H1 (cell line): ENCODE data around the gene UBE2K. TPM values are rescaled to one million over a fixed set of nuclear protein-coding genes. Genes with fewer than 3 reads are reported as not detected.

Experiments used
- CREB1 ChIP-seq: IDR thresholded peaks from 2 replicates; pipeline ENCODE4 v1.6.1; 2012; ENCODE audit warnings: inconsistent platforms
- MAFK ChIP-seq: IDR thresholded peaks from 2 replicates; pipeline ENCODE4 v1.6.1; 2012; ENCODE audit warnings: low read depth, mild to moderate bottlenecking, improper control_type of control experiment, low read length
- polyA plus RNA-seq, 7 experiments: library from polyadenylated mRNA; depleted of rRNA in 3 of 7; stranded (reverse) in 5 of 7; unstranded in 2 of 7; fragments of >200 nt in 5 of 7; fragments of 200-250 nt in 2 of 7; gene quantifications; 1 replicate in 5 of 7; 2 replicates in 1 of 7; 4 replicates in 1 of 7; pipeline versions ENCODE4 v1.2.1 to v1.2.3, GENCODE V29; 2011 to 2013; ENCODE audit warnings: missing spikeins in 2 of 7, mixed read lengths in 2 of 7
- total RNA-seq: library from RNA; stranded (reverse); fragmentation: NEBNext Ultra II Directional; extraction: Animal tissue kit (Norgen Biotek cat#: 25700); gene quantifications from 2 replicates; pipeline ENCODE4 v1.2.1, GENCODE V29; 2021
- TF ChIP-seq, protein P1 (sequence below): fragments of 300-600 bp; sonication (generic); IDR thresholded peaks from 2 replicates; pipeline ENCODE4 v1.7.1; 2012; ENCODE audit warnings: low read length, moderate library complexity, mild to moderate bottlenecking, inconsistent platforms; ENCODE audit not compliant: insufficient replicate concordance

The UBE2K gene
- total and polyA plus RNA-seq, 2 of the 8 experiments (the other 6 are each of a cell fraction or from before 2014, with no cell fraction given), result 53.6 to 174 TPM

GRCh38 chr4:39812500-39812899 is 114.6 kb downstream of the UBE2K start (continued):
- TF ChIP-seq, protein P1, sequence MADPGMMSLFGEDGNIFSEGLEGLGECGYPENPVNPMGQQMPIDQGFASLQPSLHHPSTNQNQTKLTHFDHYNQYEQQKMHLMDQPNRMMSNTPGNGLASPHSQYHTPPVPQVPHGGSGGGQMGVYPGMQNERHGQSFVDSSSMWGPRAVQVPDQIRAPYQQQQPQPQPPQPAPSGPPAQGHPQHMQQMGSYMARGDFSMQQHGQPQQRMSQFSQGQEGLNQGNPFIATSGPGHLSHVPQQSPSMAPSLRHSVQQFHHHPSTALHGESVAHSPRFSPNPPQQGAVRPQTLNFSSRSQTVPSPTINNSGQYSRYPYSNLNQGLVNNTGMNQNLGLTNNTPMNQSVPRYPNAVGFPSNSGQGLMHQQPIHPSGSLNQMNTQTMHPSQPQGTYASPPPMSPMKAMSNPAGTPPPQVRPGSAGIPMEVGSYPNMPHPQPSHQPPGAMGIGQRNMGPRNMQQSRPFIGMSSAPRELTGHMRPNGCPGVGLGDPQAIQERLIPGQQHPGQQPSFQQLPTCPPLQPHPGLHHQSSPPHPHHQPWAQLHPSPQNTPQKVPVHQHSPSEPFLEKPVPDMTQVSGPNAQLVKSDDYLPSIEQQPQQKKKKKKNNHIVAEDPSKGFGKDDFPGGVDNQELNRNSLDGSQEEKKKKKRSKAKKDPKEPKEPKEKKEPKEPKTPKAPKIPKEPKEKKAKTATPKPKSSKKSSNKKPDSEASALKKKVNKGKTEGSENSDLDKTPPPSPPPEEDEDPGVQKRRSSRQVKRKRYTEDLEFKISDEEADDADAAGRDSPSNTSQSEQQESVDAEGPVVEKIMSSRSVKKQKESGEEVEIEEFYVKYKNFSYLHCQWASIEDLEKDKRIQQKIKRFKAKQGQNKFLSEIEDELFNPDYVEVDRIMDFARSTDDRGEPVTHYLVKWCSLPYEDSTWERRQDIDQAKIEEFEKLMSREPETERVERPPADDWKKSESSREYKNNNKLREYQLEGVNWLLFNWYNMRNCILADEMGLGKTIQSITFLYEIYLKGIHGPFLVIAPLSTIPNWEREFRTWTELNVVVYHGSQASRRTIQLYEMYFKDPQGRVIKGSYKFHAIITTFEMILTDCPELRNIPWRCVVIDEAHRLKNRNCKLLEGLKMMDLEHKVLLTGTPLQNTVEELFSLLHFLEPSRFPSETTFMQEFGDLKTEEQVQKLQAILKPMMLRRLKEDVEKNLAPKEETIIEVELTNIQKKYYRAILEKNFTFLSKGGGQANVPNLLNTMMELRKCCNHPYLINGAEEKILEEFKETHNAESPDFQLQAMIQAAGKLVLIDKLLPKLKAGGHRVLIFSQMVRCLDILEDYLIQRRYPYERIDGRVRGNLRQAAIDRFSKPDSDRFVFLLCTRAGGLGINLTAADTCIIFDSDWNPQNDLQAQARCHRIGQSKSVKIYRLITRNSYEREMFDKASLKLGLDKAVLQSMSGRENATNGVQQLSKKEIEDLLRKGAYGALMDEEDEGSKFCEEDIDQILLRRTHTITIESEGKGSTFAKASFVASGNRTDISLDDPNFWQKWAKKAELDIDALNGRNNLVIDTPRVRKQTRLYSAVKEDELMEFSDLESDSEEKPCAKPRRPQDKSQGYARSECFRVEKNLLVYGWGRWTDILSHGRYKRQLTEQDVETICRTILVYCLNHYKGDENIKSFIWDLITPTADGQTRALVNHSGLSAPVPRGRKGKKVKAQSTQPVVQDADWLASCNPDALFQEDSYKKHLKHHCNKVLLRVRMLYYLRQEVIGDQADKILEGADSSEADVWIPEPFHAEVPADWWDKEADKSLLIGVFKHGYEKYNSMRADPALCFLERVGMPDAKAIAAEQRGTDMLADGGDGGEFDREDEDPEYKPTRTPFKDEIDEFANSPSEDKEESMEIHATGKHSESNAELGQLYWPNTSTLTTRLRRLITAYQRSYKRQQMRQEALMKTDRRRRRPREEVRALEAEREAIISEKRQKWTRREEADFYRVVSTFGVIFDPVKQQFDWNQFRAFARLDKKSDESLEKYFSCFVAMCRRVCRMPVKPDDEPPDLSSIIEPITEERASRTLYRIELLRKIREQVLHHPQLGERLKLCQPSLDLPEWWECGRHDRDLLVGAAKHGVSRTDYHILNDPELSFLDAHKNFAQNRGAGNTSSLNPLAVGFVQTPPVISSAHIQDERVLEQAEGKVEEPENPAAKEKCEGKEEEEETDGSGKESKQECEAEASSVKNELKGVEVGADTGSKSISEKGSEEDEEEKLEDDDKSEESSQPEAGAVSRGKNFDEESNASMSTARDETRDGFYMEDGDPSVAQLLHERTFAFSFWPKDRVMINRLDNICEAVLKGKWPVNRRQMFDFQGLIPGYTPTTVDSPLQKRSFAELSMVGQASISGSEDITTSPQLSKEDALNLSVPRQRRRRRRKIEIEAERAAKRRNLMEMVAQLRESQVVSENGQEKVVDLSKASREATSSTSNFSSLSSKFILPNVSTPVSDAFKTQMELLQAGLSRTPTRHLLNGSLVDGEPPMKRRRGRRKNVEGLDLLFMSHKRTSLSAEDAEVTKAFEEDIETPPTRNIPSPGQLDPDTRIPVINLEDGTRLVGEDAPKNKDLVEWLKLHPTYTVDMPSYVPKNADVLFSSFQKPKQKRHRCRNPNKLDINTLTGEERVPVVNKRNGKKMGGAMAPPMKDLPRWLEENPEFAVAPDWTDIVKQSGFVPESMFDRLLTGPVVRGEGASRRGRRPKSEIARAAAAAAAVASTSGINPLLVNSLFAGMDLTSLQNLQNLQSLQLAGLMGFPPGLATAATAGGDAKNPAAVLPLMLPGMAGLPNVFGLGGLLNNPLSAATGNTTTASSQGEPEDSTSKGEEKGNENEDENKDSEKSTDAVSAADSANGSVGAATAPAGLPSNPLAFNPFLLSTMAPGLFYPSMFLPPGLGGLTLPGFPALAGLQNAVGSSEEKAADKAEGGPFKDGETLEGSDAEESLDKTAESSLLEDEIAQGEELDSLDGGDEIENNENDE, result no peak
- TF ChIP-seq CREB1 (no peak), MAFK (no peak)
- TF ChIP-seq, all 59 proteins: peak for 0
